PFSK-1 (cell line): Measurements from ENCODE around the gene IFNA13. TPM values are rescaled to one million over a fixed set of nuclear protein-coding genes. Genes with fewer than 3 reads are reported as not detected.

ENCODE experiments used
- FOXP2 ChIP-seq: optimal IDR thresholded peaks from 2 replicates; pipeline ENCODE3; 2011; ENCODE audit warnings: borderline replicate concordance, control low read depth, inconsistent platforms; ENCODE audit not compliant: insufficient read depth; ENCODE audit errors: extremely low read length, extremely low read depth
- POLR2AphosphoS5 ChIP-seq: IDR thresholded peaks from 2 replicates; pipeline ENCODE4 v1.6.1; 2012; ENCODE audit warnings: low read depth, mild to moderate bottlenecking, control low read depth, low read length, moderate library complexity
- SIN3A ChIP-seq: IDR thresholded peaks from 2 replicates; pipeline ENCODE4 v1.6.1; 2012; ENCODE audit warnings: mild to moderate bottlenecking, low read length, moderate library complexity, borderline replicate concordance; ENCODE audit not compliant: insufficient read depth
- TAF1 ChIP-seq: IDR thresholded peaks from 2 replicates; pipeline ENCODE4 v1.6.1; 2012; ENCODE audit warnings: low read length, control low read depth, borderline replicate concordance; ENCODE audit not compliant: insufficient read depth
- polyA plus RNA-seq: library from polyadenylated mRNA; unstranded; fragments of >200 nt; gene quantifications from one replicate; pipeline ENCODE4 v1.2.1, GENCODE V29; 2012; ENCODE audit warnings: low read depth, missing spikeins; ENCODE audit not compliant: insufficient read length
- TF ChIP-seq, protein P1 (sequence below), 2 experiments: IDR thresholded peaks; 2 replicates each; pipeline versions ENCODE4 v1.6.1 to v1.8.0; 2011 to 2012; ENCODE audit warnings: low read depth in 2 of 2, low read length in 2 of 2, control low read depth in 1 of 2, inconsistent platforms in 1 of 2, mild to moderate bottlenecking in 1 of 2, moderate library complexity in 1 of 2; ENCODE audit not compliant: insufficient read depth in 1 of 2

IFNA13 gene
- polyA plus RNA-seq: not detected

DNA sequence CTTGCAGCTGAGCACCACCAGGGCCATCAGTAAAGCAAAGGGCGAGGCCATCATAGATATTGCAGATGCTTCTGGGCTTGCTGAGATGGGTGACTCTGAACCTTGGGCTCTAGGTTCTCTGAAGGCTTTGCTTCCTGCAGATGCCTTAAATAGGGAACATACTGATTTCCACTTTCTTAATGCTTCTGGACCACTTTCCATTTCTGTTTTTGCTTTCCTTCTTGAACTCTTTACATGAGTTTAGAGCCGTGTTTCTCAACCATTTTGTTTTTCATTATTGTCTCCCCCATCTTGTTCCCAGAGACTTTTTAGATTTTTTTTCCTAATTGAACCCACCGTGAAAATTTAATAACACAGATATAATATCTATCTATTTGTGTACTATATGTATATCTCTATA is at the start of gene IFNA13:
TSS of gene IFNA13 (minus strand) at position 101 of the 400 bp plus-strand sequence. CDS start at position 54, 47 bp downstream.
- TF ChIP-seq POLR2AphosphoS5: no peak
- TF ChIP-seq SIN3A: no peak

DNA sequence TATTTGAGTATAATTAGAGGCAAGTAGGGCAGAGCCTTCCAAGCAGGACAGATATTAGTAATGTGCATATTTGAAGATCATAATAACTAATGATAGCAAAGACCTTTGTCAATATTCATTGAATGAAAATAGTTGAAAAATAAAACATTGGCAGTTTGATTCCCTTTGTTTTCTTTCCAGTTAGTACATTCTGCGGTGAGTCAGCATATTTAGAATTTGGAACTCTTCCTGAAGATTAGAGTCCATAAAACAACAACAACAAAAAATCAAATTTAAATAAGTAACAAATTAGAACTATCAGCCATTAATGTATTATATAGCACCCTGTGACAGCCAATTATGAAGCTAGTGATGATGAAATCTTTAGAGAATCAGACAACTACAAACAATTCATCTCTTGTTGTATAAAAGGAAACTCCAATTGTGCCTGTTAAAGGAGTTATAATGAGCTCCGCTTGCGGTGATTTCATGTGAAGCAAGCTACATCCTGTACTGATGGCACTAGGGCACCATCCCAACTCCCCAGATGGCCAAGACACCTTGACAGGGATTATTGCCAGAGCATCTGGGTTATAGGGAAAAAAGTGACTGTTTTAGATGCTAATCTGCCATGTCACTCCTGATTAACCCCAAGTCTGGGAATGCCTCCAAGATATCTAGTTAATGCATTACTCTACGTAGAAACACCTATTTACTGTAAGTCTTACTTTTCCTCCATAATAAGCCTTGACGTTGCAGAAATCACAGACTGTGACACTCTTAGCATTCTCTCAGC is 47.8 kb upstream of the IFNA13 start:
- TF ChIP-seq SIN3A: no peak
- TF ChIP-seq FOXP2: no peak
- no peak for TF ChIP-seq POLR2AphosphoS5
- TF ChIP-seq, protein P1, sequence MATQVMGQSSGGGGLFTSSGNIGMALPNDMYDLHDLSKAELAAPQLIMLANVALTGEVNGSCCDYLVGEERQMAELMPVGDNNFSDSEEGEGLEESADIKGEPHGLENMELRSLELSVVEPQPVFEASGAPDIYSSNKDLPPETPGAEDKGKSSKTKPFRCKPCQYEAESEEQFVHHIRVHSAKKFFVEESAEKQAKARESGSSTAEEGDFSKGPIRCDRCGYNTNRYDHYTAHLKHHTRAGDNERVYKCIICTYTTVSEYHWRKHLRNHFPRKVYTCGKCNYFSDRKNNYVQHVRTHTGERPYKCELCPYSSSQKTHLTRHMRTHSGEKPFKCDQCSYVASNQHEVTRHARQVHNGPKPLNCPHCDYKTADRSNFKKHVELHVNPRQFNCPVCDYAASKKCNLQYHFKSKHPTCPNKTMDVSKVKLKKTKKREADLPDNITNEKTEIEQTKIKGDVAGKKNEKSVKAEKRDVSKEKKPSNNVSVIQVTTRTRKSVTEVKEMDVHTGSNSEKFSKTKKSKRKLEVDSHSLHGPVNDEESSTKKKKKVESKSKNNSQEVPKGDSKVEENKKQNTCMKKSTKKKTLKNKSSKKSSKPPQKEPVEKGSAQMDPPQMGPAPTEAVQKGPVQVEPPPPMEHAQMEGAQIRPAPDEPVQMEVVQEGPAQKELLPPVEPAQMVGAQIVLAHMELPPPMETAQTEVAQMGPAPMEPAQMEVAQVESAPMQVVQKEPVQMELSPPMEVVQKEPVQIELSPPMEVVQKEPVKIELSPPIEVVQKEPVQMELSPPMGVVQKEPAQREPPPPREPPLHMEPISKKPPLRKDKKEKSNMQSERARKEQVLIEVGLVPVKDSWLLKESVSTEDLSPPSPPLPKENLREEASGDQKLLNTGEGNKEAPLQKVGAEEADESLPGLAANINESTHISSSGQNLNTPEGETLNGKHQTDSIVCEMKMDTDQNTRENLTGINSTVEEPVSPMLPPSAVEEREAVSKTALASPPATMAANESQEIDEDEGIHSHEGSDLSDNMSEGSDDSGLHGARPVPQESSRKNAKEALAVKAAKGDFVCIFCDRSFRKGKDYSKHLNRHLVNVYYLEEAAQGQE (IDR thresholded peaks at IDR 0.05; ENCODE audit: insufficient read depth in 1 of 2, low read depth in 2 of 2, low read length in 2 of 2): no peak
- no peak for TF ChIP-seq TAF1

DNA sequence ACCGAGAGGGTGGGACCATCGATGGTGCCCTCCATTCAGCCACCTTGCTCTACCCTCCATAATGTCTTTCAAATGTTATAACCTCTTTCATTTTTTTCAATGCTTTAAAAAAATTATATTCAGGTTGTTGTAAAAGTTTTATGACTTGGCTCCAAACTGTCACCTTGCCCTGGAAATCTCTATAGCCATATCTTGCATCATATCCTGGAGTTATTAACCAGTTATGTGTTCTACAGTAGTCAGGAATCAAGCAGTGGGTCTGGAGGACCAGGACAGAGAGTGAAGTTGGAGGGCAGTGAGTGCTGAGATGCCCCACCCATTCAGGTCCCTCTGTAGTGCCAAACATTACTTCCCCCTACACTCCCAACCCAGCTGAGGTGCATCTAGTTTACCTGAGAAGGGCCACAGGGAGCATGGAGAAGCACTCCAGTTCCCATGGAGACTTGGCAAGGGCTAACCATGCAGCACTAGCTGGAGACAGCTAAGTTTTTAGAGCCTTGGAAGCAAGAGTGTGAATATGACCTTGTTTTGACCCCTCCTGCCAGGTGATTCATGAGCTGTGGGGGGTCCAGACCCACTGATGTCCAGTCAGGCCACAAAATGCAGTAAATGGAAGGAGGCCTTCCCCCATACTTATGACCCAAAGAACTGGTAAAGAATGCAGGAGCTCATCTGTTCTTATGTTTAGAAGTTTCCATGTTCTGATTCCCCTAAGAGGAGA is 46.5 kb upstream of the IFNA13 start:
- TF ChIP-seq FOXP2 (no peak), TAF1 (no peak), SIN3A (no peak), POLR2AphosphoS5 (no peak)
- TF ChIP-seq, protein P1 (IDR thresholded peaks at IDR 0.05; ENCODE audit: insufficient read depth in 1 of 2, low read depth in 2 of 2, low read length in 2 of 2): no peak

DNA sequence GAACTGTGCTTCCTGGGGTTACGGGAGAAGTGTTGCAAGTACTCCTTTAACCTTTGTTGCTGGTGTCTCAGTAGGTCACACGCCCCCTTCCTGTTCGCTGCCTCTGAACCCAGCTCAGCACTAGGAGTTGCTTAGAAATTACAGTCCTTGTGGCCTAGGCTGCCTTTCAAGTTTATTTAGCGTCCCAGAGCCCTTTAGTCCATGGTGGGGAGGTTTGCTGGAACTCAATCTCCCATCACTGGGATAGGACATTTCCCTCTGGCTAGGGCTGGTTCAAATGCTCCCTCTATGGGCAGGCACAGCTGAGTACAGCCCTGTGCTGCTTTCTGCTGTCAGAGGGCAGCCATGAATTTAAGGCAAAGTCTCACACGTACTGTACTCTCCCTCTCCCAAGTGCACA is 45.8 kb upstream of the IFNA13 start:
- TF ChIP-seq POLR2AphosphoS5: no peak
- TF ChIP-seq SIN3A: no peak

DNA sequence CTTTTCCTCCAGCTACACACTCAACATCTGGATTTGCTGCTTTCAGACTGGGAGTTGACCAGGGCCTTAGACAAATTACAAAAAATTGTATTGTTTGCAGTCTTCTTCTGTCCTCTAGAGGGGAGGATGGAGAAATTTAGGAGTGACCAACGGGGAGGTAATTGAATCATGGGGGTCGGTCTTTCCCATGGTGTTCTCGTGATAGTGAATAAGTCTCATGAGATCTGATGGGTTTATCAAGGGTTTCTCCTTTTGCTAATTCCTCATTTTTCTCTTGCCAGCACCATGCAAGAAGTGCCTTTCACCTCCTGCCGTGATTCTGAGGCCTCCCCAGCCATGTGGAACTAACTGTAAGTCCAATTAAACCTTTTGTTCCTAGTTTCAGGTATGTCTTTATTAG is 45.3 kb upstream of the IFNA13 start:
- no peak for TF ChIP-seq SIN3A
- TF ChIP-seq POLR2AphosphoS5: no peak
- no peak for TF ChIP-seq TAF1
- TF ChIP-seq FOXP2: no peak
- TF ChIP-seq, protein P1 (IDR thresholded peaks at IDR 0.05; ENCODE audit: insufficient read depth in 1 of 2, low read depth in 2 of 2, low read length in 2 of 2): no peak

DNA sequence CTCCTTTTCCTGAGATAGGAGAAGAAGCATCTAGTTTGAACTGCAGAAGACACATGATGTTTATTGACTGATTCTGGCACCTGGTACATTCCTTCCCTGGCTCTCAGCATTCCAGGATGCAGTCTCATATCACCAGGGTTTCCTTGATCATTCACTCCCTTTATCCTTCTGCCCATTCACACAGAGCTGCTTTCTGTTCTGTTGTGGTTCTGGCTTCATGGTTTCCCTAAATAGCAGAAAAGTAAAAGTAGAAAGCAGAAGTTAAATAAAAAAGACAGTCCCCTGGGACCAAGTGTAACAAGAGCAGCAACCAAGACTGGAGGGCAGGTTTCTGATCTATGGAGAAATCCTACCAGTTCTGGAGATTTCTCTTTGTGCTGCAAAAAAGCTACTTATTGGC is 44.2 kb upstream of the IFNA13 start:
- TF ChIP-seq TAF1 (no peak), POLR2AphosphoS5 (no peak), SIN3A (no peak), FOXP2 (no peak)
- TF ChIP-seq, protein P1 (IDR thresholded peaks at IDR 0.05; ENCODE audit: insufficient read depth in 1 of 2, low read depth in 2 of 2, low read length in 2 of 2): no peak
